Hematopoietic multipotent progenitor cell treated with erythropoietin and hydrocortisone succinate and interleukin-3 and kit ligand, for 6 days (in vitro differentiated cells): ENCODE measurements around the gene PGM5.
A peak's percentile ranks its signal among the peaks of the same experiment; 100 is the strongest.

Experiments
- DNase-seq: peaks from one replicate; pipeline ENCODE4 v3.0.0-alpha.2; 2015

Gene PGM5

DNA sequence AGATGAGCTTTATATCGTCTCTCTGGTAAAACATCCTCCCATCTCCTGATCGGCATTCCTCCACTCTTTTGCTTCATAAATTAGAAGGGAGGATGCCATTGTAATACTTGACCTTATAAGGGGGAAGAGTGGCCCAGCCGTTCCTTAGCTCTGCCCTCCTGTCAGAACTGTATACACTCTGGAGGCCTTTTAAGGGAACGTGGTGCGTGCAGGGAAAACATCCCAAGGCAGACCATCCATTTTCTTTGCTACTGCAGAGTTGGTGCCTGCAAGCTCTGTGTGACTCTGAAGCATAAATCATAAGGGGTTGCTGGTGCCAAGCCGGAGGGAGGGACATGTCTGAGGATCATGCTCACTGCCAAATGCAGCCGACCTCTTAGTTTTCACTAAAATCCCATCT, 90.4 kb downstream of the PGM5 start:
- DNase-seq = no peak

DNA sequence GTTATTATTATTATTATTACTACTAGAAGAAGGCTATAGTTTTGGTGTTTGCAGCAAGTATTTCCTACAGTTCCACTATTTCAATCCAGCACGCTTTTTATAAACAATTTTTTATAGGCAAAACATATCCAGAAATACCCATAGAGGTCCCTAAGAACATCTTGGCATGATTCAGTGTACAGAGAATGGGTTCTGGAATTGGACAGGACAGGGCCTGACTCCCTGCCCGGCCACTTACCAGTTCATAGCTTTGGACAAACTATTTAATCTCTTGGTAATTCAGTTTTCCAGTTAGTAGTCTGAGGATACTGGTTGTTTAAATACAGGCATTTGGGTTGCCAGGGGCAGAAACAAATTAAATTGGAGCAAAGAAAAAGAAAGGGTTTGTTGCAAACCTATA, 91.2 kb downstream of the PGM5 start:
- no peak for DNase-seq

DNA sequence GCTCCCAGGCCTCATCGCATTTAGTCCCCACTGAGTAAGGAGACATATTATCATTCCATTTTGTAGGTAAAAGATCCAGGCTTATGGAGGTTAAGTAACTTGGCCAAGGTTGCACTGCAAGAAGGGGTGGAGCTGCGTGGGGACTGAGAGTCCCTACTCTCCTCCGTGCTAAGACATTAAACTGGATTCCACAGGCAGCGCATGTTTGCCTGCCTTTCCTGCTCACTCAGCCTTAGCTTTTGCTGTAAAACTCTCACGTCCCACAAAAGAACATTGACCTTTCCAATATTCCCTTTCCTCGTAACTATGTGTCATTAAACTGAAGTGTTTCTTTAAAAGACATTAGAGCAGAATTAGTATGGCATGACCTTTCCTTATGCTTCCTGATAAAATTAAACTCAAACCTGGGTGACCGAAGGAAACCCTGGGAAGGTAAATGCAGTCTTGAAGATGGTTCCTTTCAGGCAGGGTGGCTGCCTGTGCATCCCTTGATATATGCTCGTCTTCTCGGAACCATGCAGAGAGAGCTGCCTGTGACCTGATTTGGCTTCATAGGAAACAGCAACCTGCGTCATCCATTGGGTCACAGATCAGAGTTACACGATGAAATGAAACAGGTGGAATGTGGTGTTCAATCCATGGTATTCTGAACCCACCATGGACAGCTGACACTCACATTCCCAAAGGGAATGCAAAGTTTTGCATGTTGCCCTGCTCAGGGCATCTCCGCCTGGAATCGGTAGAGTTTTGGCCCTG, 98.3 kb downstream of the PGM5 start:
- DNase-seq = no peak

DNA sequence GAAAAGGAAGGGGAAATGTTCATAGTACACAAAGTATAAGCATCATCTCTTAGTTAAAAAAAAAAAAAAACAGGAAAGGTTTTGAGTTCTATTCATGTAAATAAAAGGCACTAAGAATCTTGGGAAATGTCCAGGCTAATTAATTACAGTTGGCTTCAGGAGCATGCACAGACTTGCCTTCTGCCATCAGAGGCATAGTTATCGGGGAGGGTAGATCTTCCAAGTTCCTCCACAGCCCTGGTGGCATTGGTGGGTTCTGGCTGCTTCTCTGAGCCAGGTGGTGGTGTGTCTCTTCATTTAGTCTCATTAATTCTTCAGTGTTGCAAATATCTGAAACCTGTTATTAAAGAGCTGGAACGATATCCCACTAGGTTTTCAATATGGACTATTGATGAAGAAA, 99.0 kb downstream of the PGM5 start:
- DNase-seq = no peak

DNA sequence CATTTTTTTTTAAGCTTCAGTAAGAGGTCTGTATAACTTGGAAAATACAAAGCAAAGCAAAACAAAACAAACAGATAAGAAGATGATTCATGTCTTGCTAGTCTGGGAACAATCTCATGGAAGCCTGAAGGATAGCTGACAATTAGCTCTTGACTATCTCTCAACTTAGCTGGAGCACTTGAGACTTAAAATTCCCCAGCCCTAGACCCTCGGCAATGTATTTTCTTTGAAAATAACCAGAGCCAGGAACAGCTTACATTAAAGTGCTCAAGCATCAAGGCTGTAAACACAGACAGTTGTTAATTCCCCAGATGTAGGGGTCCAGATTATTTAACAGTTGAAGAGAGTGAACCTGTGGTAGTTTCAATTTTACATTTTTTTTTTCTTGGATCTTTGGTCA, 101.4 kb downstream of the PGM5 start:
- DNase-seq = no peak

DNA sequence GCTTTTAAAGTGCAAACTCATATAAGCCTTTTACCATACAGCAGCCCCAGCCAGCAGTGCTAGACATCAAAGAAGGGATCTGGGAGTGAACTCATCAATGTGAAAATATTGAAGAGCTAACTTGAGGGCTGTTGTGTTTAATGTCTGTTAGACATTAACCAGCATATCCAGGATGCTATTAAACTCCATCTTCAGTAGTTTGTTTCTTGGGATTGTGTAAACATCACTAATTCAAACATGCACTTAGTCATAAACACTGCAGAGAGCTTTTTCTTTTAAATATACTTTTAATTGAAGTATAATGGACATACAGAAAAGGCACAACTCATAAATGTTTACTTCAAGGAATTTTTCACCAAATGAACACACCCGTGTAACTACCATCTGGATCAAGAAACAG, 102.5 kb downstream of the PGM5 start:
- no peak for DNase-seq

DNA sequence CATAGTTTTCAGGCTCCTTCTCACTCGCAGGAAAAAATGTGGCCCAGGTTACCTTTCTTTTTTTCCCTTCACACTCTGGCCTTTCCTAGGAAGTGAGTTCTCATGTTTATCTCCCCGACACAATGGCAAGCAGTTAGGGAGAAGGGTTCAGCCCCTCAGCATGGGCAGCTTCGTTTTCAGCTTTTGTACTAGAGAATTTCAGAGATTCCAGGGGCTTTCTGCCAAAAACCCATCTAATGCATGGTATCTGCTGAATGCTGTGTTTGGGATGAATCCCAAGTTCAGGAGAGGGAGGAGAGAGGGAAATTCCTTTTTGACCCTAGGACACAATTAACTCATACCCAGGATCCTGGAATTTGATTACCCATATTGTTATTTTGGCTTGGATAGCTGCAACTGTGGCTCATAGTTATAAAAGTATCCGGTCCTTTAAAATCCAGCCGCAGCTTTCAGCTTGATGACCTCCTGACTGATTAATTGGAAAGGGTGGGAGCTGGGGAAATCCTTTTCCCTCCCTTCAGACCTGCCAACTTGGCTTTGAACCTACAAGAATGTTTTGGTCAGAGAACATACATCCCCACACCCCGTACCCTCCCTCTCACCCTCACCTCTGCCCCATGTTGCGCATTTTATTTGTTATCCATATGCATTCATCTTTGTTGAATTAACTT, 105.8 kb downstream of the PGM5 start:
- DNase-seq = no peak

DNA sequence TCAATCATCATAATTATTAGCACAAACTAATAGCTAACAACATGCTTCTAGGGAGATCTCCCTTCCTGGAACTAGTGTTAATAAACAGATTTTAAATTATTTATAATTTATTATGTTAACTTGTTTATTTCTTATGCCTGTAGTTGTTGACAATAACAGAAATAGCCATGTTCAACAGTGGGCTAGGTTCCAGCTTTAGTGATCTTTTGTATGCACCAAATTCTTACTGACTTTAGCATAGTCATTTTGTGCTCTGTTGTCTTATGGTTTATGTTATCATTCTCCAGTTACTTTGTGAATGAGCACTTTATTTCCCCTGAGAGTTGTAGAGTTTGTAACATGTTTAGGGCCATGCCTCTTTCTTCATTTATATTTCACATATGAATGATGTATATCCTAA, 113.7 kb downstream of the PGM5 start:
- no peak for DNase-seq

DNA sequence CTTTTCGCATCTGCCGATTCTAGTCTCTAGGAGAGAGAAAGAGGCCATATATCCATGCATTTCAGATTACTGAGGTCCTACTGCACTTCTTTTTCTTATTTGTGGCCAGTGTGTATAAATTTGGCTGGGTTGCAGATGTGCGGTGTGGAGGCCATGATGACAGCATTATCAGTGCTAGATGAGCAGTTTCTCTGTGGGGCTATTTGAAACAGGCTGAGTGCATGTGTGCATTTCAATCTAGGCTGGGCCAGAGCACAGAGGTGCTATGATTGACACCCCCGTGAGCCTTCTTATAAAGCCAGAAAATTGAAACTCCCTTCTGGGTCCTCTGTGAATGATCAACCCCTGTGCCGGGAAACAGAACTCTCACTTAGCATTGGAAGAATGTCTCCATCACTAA, 114.2 kb downstream of the PGM5 start:
- DNase-seq = no peak

DNA sequence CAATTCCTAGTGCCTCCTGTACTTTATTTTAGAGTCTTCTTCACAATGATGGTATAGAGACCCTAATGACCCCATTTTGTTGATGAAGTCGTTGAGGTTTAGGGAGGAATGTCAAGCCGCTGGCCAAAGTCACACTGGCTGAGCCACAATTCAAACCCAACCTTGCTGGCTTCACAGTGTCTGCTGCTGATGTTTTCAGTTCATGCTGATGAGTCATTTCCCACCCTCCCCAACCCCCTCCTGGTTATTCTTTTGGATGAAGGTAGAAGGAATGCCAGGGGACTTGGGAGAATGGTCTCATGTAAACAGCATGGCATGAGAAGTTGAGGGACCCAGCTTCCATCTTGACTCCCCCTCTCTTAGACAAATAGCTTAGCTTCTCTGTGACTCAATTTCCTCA, 115.7 kb downstream of the PGM5 start:
- DNase-seq = no peak

DNA sequence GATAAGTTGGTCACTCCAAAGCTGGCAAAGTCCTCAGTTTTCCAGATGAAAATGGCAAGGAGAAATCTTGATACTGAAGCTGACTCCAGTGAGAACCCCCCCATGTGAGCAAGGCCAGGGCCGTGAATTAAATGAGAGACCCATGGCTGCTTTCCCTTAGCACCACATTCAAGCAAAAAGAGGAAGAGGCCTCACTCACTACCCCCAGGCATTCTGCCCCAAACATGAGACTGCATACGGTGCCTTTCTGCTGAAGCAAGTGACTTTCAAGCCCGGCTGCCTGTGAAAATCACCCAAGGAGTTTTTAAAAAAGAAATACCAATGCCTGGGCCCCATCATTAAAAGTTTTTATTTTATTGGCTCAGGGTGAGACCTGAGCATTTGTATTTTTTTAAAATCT, 117.4 kb downstream of the PGM5 start:
- peak; percentile 49 for DNase-seq

DNA sequence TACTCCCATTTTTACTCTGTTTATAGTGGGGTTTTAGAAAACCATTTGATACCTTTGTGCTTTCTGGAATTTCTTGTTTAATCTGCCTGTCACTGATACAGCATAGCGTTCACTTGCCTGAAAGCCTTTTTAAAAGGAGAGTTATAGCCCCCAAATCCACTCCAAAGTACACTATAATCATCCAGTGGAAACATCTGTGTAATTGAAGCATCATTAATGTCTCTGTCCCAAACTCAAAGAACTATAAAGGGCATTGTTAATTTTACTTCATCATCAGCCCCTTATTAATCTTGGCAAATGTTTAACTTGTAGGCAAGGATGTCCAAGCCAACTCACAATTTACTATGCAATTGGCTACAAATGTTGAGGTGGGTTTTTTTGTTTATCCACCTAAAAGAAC, 120.0 kb downstream of the PGM5 start:
- DNase-seq = no peak

DNA sequence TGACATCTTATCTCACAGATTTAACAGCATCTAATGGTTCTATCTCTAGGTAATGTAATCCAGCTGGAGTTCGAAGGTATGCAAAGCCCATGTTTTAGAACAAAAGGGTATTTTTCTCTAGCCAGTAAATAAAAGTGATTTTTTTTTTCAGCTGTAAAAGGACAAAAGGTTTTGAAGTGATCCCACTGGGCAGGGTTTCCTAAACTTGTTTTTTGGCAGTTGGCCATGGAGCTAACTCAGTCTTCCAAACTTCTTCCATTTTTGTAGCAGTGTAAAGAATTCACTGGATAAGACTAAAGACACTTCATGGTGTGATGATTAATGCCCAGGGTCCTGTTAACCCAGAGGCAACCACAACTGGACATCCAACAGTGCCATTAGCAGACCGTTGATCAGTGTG, 120.4 kb downstream of the PGM5 start:
- no peak for DNase-seq

DNA sequence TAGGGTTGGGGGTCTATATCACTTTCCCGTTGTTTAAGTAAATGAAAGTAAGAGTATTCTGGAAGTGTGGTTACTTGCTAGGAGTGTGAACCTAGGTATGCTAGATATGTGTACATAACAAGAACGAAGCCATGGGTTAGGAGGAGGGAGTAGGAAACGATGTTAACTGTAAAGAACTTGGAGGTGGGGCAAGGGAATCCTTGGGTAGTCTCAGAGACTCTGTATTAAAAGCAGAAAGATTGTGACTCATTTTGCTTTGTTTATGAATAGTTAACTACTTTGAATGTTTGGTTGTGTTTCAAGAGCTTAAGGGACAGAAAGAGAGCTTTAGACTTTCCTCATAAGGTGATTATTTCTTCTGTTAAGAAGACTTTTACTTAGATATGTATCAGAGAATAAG, 124.4 kb downstream of the PGM5 start:
- no peak for DNase-seq

DNA sequence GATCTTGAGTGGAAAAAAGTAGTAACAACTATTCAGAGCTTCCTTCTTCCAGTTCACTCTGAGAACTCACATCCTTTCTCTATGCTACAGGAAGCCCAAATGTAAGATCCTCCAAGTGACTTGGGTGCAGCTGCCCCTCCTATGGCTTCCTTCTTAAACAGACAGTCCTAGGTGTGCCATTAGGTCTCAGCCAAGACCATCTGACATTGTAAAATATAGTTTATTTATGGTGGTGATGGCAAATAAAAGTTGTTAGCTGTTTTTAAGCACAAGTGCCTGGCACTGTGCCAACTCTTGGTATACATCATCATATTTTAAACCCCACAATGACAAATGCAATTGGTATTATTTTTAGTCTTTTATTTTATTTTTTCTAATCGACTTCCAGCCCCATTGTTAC, 126.1 kb downstream of the PGM5 start:
- peak; percentile 16 for DNase-seq

DNA sequence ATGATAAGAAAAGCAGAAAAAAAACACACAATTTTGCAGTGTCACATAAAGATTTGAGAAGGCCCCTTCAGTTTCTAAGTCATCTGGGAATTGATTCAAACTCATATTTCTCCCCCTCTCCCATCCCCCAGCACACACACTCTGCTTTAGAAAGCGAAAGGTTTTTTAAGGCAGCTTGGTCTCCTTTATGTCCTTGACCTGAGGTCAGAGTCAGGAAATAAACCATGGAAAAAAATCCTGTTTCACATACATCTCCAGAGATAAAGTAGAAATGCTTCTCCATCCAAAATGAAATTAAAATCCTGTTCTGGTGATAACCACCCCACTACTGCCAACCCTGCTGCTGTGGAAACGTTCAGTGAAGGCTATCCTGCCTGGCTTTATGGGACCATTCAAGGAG, 131.7 kb downstream of the PGM5 start:
- no peak for DNase-seq

DNA sequence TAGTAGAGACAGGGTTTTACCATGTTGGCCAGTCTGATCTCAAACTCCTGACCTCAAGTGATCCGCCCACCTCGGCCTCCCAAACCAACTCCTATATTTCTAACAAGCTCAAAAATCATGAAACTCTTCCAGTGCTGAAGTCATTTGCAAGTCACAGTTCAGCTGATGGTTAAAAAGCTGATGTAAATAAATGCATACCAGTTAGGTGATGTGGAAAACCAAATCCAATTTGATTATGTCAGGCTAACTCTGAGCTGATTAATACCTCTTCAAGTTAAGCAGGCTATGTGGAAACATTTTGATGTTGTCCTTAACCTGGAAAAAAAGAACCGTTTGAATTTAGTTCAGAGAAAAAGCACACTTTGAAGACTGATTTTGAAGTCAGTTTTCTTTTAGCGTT, 133.2 kb downstream of the PGM5 start:
- no peak for DNase-seq

DNA sequence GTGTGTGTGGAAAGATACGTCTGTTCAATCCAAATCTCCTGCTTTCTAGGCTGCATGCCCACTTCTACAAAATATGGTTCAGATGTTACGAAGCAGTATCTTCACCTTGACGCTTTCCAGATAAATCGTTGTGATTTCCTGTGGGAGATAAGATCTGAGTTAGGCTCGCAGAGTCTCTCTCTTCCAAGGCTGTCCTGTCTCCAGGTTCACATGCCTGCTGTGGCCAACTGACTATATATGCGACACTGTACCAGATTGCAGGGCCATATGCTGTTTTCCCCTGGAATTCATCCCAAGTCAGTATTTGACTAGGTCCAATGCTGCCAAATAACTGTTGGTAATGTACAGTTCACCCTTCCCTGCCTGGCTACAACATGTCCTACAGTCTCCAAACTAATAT, 136.4 kb downstream of the PGM5 start:
- DNase-seq = no peak

DNA sequence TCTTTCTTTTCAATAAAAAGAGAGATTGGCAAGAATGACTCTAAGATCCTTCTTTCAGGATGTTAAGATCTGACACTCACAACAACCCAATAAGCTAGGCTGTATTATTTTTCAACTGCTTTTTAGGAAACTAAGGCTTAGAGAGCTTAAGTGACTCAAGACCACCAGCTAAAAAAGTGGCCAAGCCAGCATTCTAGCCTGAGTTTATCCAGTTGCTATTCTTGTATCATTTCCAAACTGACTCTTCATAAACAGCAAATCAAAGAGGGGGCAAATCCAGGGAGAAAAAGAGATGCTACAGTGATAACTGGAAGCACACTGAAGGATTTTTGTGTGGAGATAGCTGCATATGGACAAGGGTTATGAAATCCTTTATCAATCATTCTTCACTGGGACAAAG, 137.1 kb downstream of the PGM5 start:
- no peak for DNase-seq

DNA sequence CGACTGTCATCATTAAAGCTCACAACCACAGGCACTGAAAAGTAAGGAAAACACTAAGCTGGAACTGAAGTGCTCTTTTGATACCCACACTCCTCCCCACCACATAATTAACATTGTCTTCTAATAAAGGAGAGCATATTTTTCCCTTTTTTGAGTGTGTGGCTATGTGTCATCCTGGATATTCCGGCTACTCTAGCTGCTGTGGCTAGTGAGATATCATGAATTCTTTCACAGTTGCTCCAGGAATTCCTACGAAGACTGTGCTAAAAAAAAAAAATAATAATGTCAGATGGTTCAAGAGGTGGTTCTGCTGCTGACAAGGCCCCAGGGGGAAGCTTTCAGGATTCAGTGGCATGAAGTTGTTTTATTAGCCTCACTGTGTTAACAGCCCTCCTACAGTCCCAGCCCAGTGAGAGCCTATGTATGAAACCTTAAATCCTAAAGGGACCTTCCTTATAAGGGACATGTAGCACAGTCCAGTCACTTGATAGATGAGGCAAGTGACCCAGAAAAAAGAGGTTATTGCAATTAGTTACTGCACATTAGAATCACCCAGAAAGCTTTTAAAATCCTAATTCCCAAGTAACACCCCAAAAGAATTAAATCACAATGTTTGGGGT, 137.7 kb downstream of the PGM5 start:
- no peak for DNase-seq

DNA sequence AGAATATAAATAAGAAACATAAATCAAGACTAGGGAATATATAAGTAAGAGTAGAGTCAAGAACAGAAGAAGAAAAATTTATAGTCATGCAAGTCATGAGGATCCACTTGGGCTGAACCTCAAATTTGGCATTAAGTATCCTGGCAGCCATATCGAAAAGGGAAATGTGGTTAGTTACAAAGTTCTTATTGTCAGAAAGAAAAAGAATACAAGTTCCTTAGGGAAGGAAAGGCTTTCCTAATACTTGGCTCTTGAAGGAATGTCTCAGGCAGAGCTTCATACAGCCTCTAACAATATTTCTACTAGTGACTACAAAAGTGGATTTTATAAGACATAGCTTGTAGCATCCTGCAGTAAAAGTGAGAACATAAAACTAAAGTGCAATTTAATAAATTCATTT, 138.8 kb downstream of the PGM5 start:
- no peak for DNase-seq

DNA sequence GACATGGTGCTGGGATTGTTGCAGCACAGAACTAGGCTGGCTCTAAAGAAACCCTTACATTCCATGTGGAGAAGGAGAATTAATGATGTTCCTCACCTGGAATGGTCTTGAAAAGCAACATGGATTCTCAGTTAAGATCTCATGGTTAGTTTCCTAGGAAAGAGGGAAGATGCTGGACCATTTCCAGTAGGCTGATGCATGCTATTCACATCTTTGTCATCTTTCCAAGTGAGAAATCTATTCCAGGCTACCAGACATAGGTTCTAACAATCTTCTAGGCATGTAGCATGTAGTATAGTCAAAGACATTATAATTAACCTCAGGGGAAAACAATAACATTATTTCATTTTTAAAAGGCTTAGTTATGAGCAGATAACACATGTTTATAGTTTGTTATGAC, 139.9 kb downstream of the PGM5 start:
- no peak for DNase-seq

DNA sequence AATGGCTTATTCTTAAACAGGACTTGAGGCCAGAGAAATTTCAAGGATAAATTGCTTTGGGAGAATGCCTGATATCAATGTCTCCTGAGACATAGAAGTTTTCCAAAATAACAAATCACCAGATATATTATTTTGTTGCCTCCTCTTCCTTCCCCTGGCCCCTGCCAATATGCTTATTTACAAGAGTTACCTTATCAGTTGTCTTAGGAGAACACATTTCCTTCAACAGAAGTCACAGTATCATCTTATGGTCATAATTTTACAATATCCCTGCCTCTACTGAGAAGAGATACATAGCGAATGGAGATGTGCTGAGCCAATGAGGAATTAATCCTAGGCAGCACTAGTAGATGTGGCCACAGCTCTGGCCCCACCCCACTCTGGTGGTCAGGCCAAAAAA, 141.2 kb downstream of the PGM5 start:
- no peak for DNase-seq

DNA sequence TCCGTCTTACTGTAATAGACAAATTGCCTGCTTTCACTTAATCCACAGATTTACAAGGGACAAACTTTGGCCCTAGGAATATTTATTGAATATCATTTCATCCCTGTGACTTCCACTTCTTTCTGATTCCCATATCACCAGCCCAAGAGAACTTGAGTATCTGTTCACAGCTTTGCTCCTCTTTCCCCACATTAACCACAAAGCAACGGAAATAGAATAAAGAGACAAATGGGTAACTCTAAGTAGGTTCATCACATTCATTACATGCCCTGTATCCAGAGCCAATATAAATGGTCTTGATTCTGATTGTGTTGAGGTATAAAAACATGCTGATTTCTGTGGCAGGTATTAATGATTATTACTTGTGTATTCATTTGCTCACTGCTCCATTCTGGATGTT, 142.4 kb downstream of the PGM5 start:
- DNase-seq = no peak
